GM12878 (cell line): ENCODE measurements around the gene TRRAP. TPM values are rescaled to one million over a fixed set of nuclear protein-coding genes. Genes with fewer than 3 reads are reported as not detected.

Experiments
- ATAC-seq: fragments of 200-7000 bp; cut with Tn5 transposase; 3 replicates; pipeline ENCODE4 v1.9.1; 2020; ENCODE audit warnings: mild to moderate bottlenecking, moderate library complexity
- BruUV-seq: library from RNA; stranded (reverse); fragments of 400-500 nt; replicated peaks from 2 replicates; lab custom pipeline; 2021; lab: Mats Ljungman, UMichigan
- CTCF ChIA-PET: fragments of 300-600 bp; sonication (Branson Sonifier 250); formaldehyde crosslinking; extraction: SDS; loops from one replicate; lab custom pipeline; 2021; ENCODE audit warnings: inconsistent platforms; lab: Yijun Ruan, JAX
- POLR2A ChIA-PET: fragments of 350-600 bp; formaldehyde crosslinking; extraction: SDS; loops from one replicate; lab custom pipeline; 2021; ENCODE audit warnings: inconsistent platforms; lab: Charles Lee
- RAD21 ChIA-PET: fragments of 300-600 bp; sonication (Branson Sonifier 250); formaldehyde crosslinking; loops from one replicate; lab custom pipeline; 2023; ENCODE audit warnings: antibody characterized with exemption; ENCODE audit not compliant: unreplicated experiment; lab: Charles Lee
- SMC1A ChIA-PET: fragments of 300-600 bp; sonication (Branson Sonifier 250); formaldehyde crosslinking; loops from one replicate; lab custom pipeline; 2023; ENCODE audit not compliant: unreplicated experiment, uncharacterized antibody; lab: Charles Lee
- DNase-seq: peaks from one replicate; pipeline ENCODE4 v3.0.0-alpha.2; 2011; ENCODE audit warnings: low read depth, low spot score
- FAIRE-seq: peaks from 3 replicates; lab custom pipeline; 2011; peaks lifted over from hg19 to GRCh38; lab: Jason Lieb, UNC
- H2AFZ ChIP-seq: 2 replicates; pipeline ENCODE4 v1.6.0; 2011; ENCODE audit warnings: low read depth, low read length, control low read depth; ENCODE audit not compliant: control insufficient read depth
- H3K27ac ChIP-seq: 2 replicates; pipeline ENCODE4 v1.5.1; 2011; ENCODE audit warnings: control low read depth; ENCODE audit not compliant: control insufficient read depth, insufficient read depth
- H3K27me3 ChIP-seq, 2 experiments: replicated peaks in 1 of 2; 2 replicates each; pipeline versions ENCODE4 v1.6.0 to v1.6.1; 2011; ENCODE audit warnings: low read length in 1 of 2; ENCODE audit not compliant: control insufficient read depth in 2 of 2, insufficient read depth in 2 of 2
- H3K36me3 ChIP-seq, 2 experiments: 2 replicates each; pipeline ENCODE4 v1.5.1; 2011; ENCODE audit warnings: low read length in 1 of 2; ENCODE audit not compliant: control insufficient read depth in 2 of 2, insufficient read depth in 2 of 2
- H3K4me1 ChIP-seq: 2 replicates; pipeline ENCODE4 v1.6.1; 2011; ENCODE audit warnings: mild to moderate bottlenecking, low read length, moderate library complexity, mixed read lengths; ENCODE audit not compliant: control insufficient read depth, insufficient read depth
- H3K4me2 ChIP-seq: 2 replicates; pipeline ENCODE4 v1.6.0; 2011; ENCODE audit warnings: control low read depth; ENCODE audit not compliant: control insufficient read depth, insufficient read depth
- H3K4me3 ChIP-seq: fragments of 200-600 bp; sonication (generic); 2 replicates; pipeline ENCODE4 v1.5.1; 2016
- H3K79me2 ChIP-seq: 2 replicates; pipeline ENCODE4 v1.6.0; 2011; ENCODE audit warnings: low read length; ENCODE audit not compliant: control insufficient read depth, insufficient read depth
- H3K9ac ChIP-seq: 2 replicates; pipeline ENCODE4 v1.8.0; 2011; ENCODE audit warnings: low read length, control low read depth, mixed read lengths; ENCODE audit not compliant: control insufficient read depth, insufficient read depth
- H3K9me3 ChIP-seq: replicated peaks from 3 replicates; pipeline ENCODE4 v1.5.1; 2011; ENCODE audit warnings: mild to moderate bottlenecking, low read length; ENCODE audit not compliant: control insufficient read depth, insufficient read depth
- H4K20me1 ChIP-seq: 2 replicates; pipeline ENCODE4 v1.6.0; 2011; ENCODE audit not compliant: control insufficient read depth, insufficient read depth
- EGR1 ChIP-seq, 2 experiments: IDR thresholded peaks; 1 replicate in 1 of 2; 2 replicates in 1 of 2; pipeline ENCODE4 v1.6.1; 2011 to 2012; ENCODE audit warnings: low read depth in 2 of 2, low read length in 2 of 2, borderline replicate concordance in 1 of 2, mild to moderate bottlenecking in 1 of 2, moderate library complexity in 1 of 2
- HDGF ChIP-seq: fragments of 450-650 bp; IDR thresholded peaks from 2 replicates; pipeline ENCODE4 v1.6.1; 2016; ENCODE audit warnings: antibody characterized with exemption
- NBN ChIP-seq: fragments of 450-650 bp; IDR thresholded peaks from 2 replicates; pipeline ENCODE4 v1.6.1; 2016
- YBX1 ChIP-seq: fragments of 450-650 bp; IDR thresholded peaks from 2 replicates; pipeline ENCODE4 v1.6.1; 2016; ENCODE audit warnings: antibody characterized with exemption
- ZNF24 ChIP-seq: fragments of 450-650 bp; IDR thresholded peaks from 2 replicates; pipeline ENCODE4 v1.6.1; 2017; ENCODE audit warnings: antibody characterized with exemption, mild to moderate bottlenecking
- WGBS: methylation state at CpG from one replicate; pipeline ENCODE4 v1.1.6; 2016; ENCODE audit warnings: low lambda C conversion rate; ENCODE audit not compliant: insufficient replicate concordance, insufficient coverage; ENCODE audit errors: missing lambda C conversion rate; 5-methylcytosine and 5-hydroxymethylcytosine counted together
- in situ Hi-C: fragments of 300-500 bp; cut with MboI; formaldehyde crosslinking; loops from 9 replicates; pipeline ENCODE4 v1.14.3; 2018; ENCODE audit warnings: mixed read lengths
- intact Hi-C: fragments of 100-400 bp; cut with micrococcal nuclease; formaldehyde crosslinking; loops from one replicate; pipeline ENCODE4 v1.14.2; 2022; ENCODE audit not compliant: unreplicated experiment
- polyA plus RNA-seq, 11 experiments: library from polyadenylated mRNA; depleted of rRNA in 4 of 11; unstranded in 6 of 11; stranded (reverse) in 5 of 11; fragments of >200 nt; fragmentation: Nextera tagmentation in 4 of 11; fragmentation: Illumina TruSeq in 1 of 11; extraction: Ambion mirVana in 4 of 11; extraction: Trizol in 1 of 11; gene quantifications; 1 replicate in 1 of 11; 2 replicates in 10 of 11; pipeline versions ENCODE4 v1.2.1 to v1.2.3, GENCODE V29; 2011 to 2016; ENCODE audit warnings: inconsistent platforms in 2 of 11, missing spikeins in 2 of 11, low read depth in 1 of 11
- total RNA-seq, 4 experiments: library from RNA; depleted of rRNA in 3 of 4; stranded (reverse); fragments of >200 nt in 3 of 4; fragmentation: Illumina TruSeq in 1 of 4; extraction: Trizol in 1 of 4; gene quantifications; 2 replicates each; pipeline versions ENCODE4 v1.2.1 to v1.2.3, GENCODE V29; 2013 to 2021
- TF ChIP-seq, protein P1 (sequence below): fragments of 450-650 bp; IDR thresholded peaks from 2 replicates; pipeline ENCODE4 v1.6.1; 2017; ENCODE audit warnings: mild to moderate bottlenecking, moderate library complexity
- TF ChIP-seq, protein P2 (sequence below): fragments of 450-650 bp; formaldehyde crosslinking; IDR thresholded peaks from 2 replicates; pipeline ENCODE4 v1.4.0; 2022; ENCODE audit warnings: mild to moderate bottlenecking, moderate library complexity

The TRRAP gene
- total and polyA plus RNA-seq, 10 of the 15 experiments (the other 5 are each of a cell fraction or from before 2014, with no cell fraction given), result 1.1 to 39.3 (median 8.5) TPM

DNA sequence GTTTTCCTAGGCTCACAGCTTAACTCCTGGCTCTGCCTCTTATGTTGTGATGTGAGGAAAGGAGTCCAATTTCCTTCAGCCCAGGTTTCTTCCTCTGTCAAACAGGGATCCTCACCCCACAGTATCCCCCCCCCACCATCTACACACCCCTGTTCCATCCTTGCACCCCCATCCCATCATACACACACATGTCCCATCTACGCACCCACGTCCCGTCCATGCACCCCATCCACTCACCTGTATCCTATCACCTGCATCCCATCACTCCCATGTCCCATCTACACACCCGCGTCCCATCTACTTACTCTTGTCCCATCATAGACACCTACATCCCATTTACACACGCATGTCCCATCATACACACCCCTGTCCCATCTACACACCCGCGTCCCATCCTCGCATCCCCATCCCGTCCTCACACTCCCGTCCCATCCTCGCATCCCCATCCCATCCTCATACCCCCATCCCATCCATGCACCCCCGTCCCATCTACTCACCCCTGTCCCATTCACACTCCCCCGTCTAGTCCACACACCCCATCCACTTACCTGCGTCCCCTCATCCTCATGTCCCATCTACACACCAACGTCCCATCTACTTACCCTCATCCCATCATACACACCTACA, 117.3 kb downstream of the TRRAP start:
- TF ChIP-seq HDGF, result peak; percentile 97
- 0 out of 2 replicates have a peak, but pooled peaks have one; percentile 13 for TF ChIP-seq YBX1
- TF ChIP-seq NBN, result 0 out of 2 replicates have a peak, but pooled peaks have one; percentile 40
- no peak for TF ChIP-seq ZNF24
- TF ChIP-seq, protein P1, sequence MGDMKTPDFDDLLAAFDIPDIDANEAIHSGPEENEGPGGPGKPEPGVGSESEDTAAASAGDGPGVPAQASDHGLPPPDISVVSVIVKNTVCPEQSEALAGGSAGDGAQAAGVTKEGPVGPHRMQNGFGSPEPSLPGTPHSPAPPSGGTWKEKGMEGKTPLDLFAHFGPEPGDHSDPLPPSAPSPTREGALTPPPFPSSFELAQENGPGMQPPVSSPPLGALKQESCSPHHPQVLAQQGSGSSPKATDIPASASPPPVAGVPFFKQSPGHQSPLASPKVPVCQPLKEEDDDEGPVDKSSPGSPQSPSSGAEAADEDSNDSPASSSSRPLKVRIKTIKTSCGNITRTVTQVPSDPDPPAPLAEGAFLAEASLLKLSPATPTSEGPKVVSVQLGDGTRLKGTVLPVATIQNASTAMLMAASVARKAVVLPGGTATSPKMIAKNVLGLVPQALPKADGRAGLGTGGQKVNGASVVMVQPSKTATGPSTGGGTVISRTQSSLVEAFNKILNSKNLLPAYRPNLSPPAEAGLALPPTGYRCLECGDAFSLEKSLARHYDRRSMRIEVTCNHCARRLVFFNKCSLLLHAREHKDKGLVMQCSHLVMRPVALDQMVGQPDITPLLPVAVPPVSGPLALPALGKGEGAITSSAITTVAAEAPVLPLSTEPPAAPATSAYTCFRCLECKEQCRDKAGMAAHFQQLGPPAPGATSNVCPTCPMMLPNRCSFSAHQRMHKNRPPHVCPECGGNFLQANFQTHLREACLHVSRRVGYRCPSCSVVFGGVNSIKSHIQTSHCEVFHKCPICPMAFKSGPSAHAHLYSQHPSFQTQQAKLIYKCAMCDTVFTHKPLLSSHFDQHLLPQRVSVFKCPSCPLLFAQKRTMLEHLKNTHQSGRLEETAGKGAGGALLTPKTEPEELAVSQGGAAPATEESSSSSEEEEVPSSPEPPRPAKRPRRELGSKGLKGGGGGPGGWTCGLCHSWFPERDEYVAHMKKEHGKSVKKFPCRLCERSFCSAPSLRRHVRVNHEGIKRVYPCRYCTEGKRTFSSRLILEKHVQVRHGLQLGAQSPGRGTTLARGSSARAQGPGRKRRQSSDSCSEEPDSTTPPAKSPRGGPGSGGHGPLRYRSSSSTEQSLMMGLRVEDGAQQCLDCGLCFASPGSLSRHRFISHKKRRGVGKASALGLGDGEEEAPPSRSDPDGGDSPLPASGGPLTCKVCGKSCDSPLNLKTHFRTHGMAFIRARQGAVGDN, result no peak
- no peak for TF ChIP-seq EGR1 (IDR thresholded peaks at IDR 0.05; ENCODE audit: borderline replicate concordance in 1 of 2, low read depth in 2 of 2, low read length in 2 of 2)
- TF ChIP-seq, protein P2, sequence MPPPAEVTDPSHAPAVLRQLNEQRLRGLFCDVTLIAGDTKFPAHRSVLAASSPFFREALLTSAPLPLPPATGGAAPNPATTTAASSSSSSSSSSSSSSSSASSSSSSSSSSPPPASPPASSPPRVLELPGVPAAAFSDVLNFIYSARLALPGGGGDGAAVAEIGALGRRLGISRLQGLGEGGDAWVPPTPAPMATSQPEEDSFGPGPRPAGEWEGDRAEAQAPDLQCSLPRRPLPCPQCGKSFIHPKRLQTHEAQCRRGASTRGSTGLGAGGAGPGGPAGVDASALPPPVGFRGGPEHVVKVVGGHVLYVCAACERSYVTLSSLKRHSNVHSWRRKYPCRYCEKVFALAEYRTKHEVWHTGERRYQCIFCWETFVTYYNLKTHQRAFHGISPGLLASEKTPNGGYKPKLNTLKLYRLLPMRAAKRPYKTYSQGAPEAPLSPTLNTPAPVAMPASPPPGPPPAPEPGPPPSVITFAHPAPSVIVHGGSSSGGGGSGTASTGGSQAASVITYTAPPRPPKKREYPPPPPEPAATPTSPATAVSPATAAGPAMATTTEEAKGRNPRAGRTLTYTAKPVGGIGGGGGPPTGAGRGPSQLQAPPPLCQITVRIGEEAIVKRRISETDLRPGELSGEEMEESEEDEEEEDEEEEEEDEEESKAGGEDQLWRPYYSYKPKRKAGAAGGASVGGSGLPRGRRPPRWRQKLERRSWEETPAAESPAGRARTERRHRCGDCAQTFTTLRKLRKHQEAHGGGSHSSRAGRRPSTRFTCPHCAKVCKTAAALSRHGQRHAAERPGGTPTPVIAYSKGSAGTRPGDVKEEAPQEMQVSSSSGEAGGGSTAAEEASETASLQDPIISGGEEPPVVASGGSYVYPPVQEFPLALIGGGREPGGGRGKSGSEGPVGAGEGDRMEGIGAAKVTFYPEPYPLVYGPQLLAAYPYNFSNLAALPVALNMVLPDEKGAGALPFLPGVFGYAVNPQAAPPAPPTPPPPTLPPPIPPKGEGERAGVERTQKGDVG (CRISPR knock-in tag), result no peak
- intact Hi-C loops, result no loop called here
- DNase-seq (no peak), FAIRE-seq (no peak), ATAC-seq (no peak)
- H3K9ac ChIP-seq, result no peak overlapping the region
- ChIA-PET RAD21 (interaction anchor here (1.3 kb wide), 1 partner anchor 64 kb away, joined by 4 read pairs; no protein-coding TSS in a partner anchor), SMC1A (interaction anchor here (1.4 kb wide), 1 partner anchor 10 kb away, joined by 9 read pairs; no protein-coding TSS in a partner anchor), POLR2A (interaction anchor here (0.6 to 1.0 kb wide), 2 partner anchors 11 to 1524 kb away, joined by 3 read pairs; no protein-coding TSS in a partner anchor), CTCF (interaction anchor here (1.1 to 1.5 kb wide), 2 partner anchors 10 to 11 kb away, joined by 4 to 7 read pairs; no protein-coding TSS in a partner anchor)
- H3K27ac ChIP-seq, result peak overlapping the region; percentile 73
- no peak overlapping the region for H2AFZ ChIP-seq
- no peaks in the 10 kb centered on the region for H4K20me1 ChIP-seq
- no peak overlapping the region for H3K4me2 ChIP-seq
- no TSS peak for BruUV-seq
- in situ Hi-C loops, result no loop called here
- H3K79me2 ChIP-seq, result no peaks in the 10 kb centered on the region
- H3K27me3 ChIP-seq, result no peaks in the 10 kb centered on the region
- H3K36me3 ChIP-seq, result peaks cover 27 to 54% of the 10 kb centered on the region in 2 experiments
- H3K4me1 ChIP-seq, result peaks cover 13% of the 10 kb centered on the region
- H3K9me3 ChIP-seq, result no peaks in the 10 kb centered on the region
- no peak overlapping the region for H3K4me3 ChIP-seq
- 91% methylated on average over 15 of the region's 16 CpGs for WGBS
